SK-N-SH (cell line): ENCODE results near the gene HIF1AN. TPM values are rescaled to one million over a fixed set of nuclear protein-coding genes. Genes with fewer than 3 reads are reported as not detected.

Experiments used
- CTCF ChIA-PET: fragments of 300-600, 350-600 bp; formaldehyde crosslinking; extraction: SDS; loops from one replicate; lab custom pipeline; 2021; lab: Yijun Ruan, JAX
- POLR2A ChIA-PET: fragments of 350-600 bp; sonication (Branson Sonifier 250); formaldehyde crosslinking; extraction: SDS; loops from one replicate; lab custom pipeline; 2020; ENCODE audit warnings: antibody characterized with exemption, inconsistent platforms; lab: Yijun Ruan, JAX
- DNase-seq: peaks from one replicate; pipeline ENCODE4 v3.0.0; 2012
- H2AFZ ChIP-seq: fragments of 200-600 bp; sonication (generic); 2 replicates; pipeline ENCODE4 v1.8.1; 2016; ENCODE audit warnings: antibody characterized with exemption, mild to moderate bottlenecking, low read depth
- H3F3A ChIP-seq: fragments of 200-600 bp; sonication (generic); replicated peaks from 2 replicates; pipeline ENCODE3; 2016; ENCODE audit warnings: antibody characterized with exemption, mild to moderate bottlenecking; ENCODE audit not compliant: insufficient read depth
- H3K27ac ChIP-seq, 2 experiments: fragments of 200-500 bp in 1 of 2; fragments of 200-600 bp in 1 of 2; sonication (Bioruptor generic) in 1 of 2; sonication (generic), shearing (Covaris generic) in 1 of 2; 2 replicates each; pipeline versions ENCODE4 v1.5.1 to v1.6.1; 2014 to 2016; ENCODE audit warnings: low read depth in 2 of 2, inconsistent platforms in 1 of 2, low read length in 1 of 2, mild to moderate bottlenecking in 1 of 2, mixed read lengths in 1 of 2
- H3K27me3 ChIP-seq: fragments of 200-600 bp; sonication (generic), shearing (Covaris generic); 2 replicates; pipeline ENCODE4 v1.6.1; 2016; ENCODE audit warnings: mixed run types; ENCODE audit not compliant: insufficient read depth
- H3K36me3 ChIP-seq, 2 experiments: fragments of 200-500 bp in 1 of 2; fragments of 200-600 bp in 1 of 2; sonication (Bioruptor generic) in 1 of 2; sonication (generic) in 1 of 2; replicated peaks in 1 of 2; 2 replicates each; pipeline versions ENCODE3 to v1.5.1; 2014 to 2016; ENCODE audit warnings: low read length in 1 of 2, mild to moderate bottlenecking in 1 of 2; ENCODE audit not compliant: insufficient read depth in 2 of 2, control insufficient read depth in 1 of 2
- H3K4me1 ChIP-seq, 2 experiments: fragments of 200-500 bp in 1 of 2; fragments of 200-600 bp in 1 of 2; sonication (Bioruptor generic) in 1 of 2; sonication (generic), shearing (Covaris generic) in 1 of 2; 2 replicates each; pipeline versions ENCODE4 v1.5.1 to v1.6.1; 2014 to 2016; ENCODE audit warnings: low read depth in 1 of 2, low read length in 1 of 2, mixed run types in 1 of 2; ENCODE audit not compliant: insufficient read depth in 2 of 2, control insufficient read depth in 1 of 2
- H3K4me2 ChIP-seq: fragments of 200-600 bp; sonication (generic), shearing (Covaris generic); 2 replicates; pipeline ENCODE4 v1.6.1; 2017; ENCODE audit warnings: mixed run types
- H3K4me3 ChIP-seq, 2 experiments: fragments of 200-500 bp in 1 of 2; fragments of 200-600 bp in 1 of 2; sonication (Bioruptor generic) in 1 of 2; sonication (generic), shearing (Covaris generic) in 1 of 2; 2 replicates each; pipeline versions ENCODE4 v1.5.1 to v1.8.1; 2014 to 2016; ENCODE audit warnings: low read depth in 2 of 2, inconsistent platforms in 1 of 2, low read length in 1 of 2, mild to moderate bottlenecking in 1 of 2, mixed read lengths in 1 of 2, moderate library complexity in 1 of 2
- H3K79me2 ChIP-seq: fragments of 200-600 bp; sonication (generic); 2 replicates; pipeline ENCODE4 v1.8.1; 2017; ENCODE audit warnings: mild to moderate bottlenecking; ENCODE audit not compliant: insufficient read depth
- H3K9ac ChIP-seq: fragments of 200-600 bp; sonication (generic); 2 replicates; pipeline ENCODE4 v1.6.1; 2017; ENCODE audit warnings: mixed run types
- H3K9me2 ChIP-seq: fragments of 200-600 bp; sonication (generic); 2 replicates; pipeline ENCODE4 v1.6.1; 2017; ENCODE audit warnings: mixed run types
- H3K9me3 ChIP-seq: fragments of 200-600 bp; sonication (generic); 2 replicates; pipeline ENCODE4 v1.6.1; 2017; ENCODE audit warnings: mixed run types, mild to moderate bottlenecking, moderate library complexity
- H4K20me1 ChIP-seq: fragments of 200-600 bp; sonication (generic); 2 replicates; pipeline ENCODE4 v1.6.1; 2017; ENCODE audit warnings: mild to moderate bottlenecking, mixed run types; ENCODE audit not compliant: insufficient read depth
- ELF1 ChIP-seq: IDR thresholded peaks from 2 replicates; pipeline ENCODE4 v1.4.0; 2012
- FOXJ3 ChIP-seq: sonication (generic); formaldehyde crosslinking; IDR thresholded peaks from 2 replicates; pipeline ENCODE4 v1.5.1; 2020; ENCODE audit warnings: mild to moderate bottlenecking, missing genetic modification reagents
- MAX ChIP-seq: IDR thresholded peaks from 2 replicates; pipeline ENCODE4 v1.4.0; 2012; ENCODE audit warnings: low read depth
- PBX3 ChIP-seq: IDR thresholded peaks from 2 replicates; pipeline ENCODE4; 2012
- POLR2AphosphoS5 ChIP-seq: IDR thresholded peaks from 2 replicates; pipeline ENCODE4 v1.6.1; 2012; ENCODE audit warnings: low read depth, low read length
- RCOR1 ChIP-seq: fragments of 150-350 bp; IDR thresholded peaks from 2 replicates; pipeline ENCODE4 v1.6.1; 2017; ENCODE audit warnings: antibody characterized with exemption, low read length
- SIN3A ChIP-seq: IDR thresholded peaks from 2 replicates; pipeline ENCODE4 v1.6.1; 2012; ENCODE audit warnings: low read depth, mild to moderate bottlenecking, low read length, moderate library complexity, borderline replicate concordance
- SMC3 ChIP-seq: IDR thresholded peaks from 2 replicates; pipeline ENCODE4 v1.6.1; 2012; ENCODE audit warnings: low read depth, low read length, improper control_type of control experiment
- USF1 ChIP-seq: IDR thresholded peaks from 2 replicates; pipeline ENCODE4 v1.4.0; 2012; ENCODE audit warnings: low read depth, borderline replicate concordance
- WGBS: methylation state at CpG from one replicate; pipeline ENCODE4 v1.1.6; 2017; ENCODE audit warnings: low lambda C conversion rate; 5-methylcytosine and 5-hydroxymethylcytosine counted together
- polyA plus RNA-seq, 3 experiments: library from polyadenylated mRNA; depleted of rRNA; stranded (reverse); fragments of >200 nt; gene quantifications; 2 replicates each; pipeline ENCODE4 v1.2.3, GENCODE V29; 2012

HIF1AN gene
- polyA plus RNA-seq, 1 of the 3 experiments (the other 2 are of a cell fraction): 8.1 TPM

GRCh38 chr10:100498059-100498458 is 37.7 kb upstream of the HIF1AN start:
- Histone ChIP-seq H3K9ac (no peak overlapping the region), H3K27me3 (no peaks in the 10 kb centered on the region), H3K27ac (no peak overlapping the region), H3F3A (no peaks in the 10 kb centered on the region), H3K4me2 (no peak overlapping the region), H3K4me1 (peaks cover 0 to 13% of the 10 kb centered on the region in 2 experiments; a peak in 1 of 4 replicates), H3K9me3 (no peaks in the 10 kb centered on the region), H3K79me2 (no peaks in the 10 kb centered on the region), H3K36me3 (peaks cover 0 to 10% of the 10 kb centered on the region in 2 experiments), H3K9me2 (no peaks in the 10 kb centered on the region), H3K4me3 (no peak overlapping the region), H4K20me1 (no peaks in the 10 kb centered on the region), H2AFZ (no peak overlapping the region)
- whole genome bisulfite sequencing: 96% methylated on average over 4 of the region's 4 CpGs
- CTCF ChIA-PET: interaction anchor here (1.3 to 14.7 kb wide), 5 partner anchors 11 to 169 kb away, joined by 3 to 158 read pairs (median 27); partner anchors contain the start of genes PKD2L1 and SEC31B
- DNase-seq: no peak
- POLR2A ChIA-PET: no interaction called here
- TF ChIP-seq PBX3 (no peak), FOXJ3 (CRISPR knock-in tag) (no peak), SMC3 (no peak), SIN3A (no peak), USF1 (no peak)

GRCh38 chr10:100501423-100501822 is 34.3 kb upstream of the HIF1AN start:
- Histone ChIP-seq H3K27ac (no peak overlapping the region), H3K9me3 (no peaks in the 10 kb centered on the region), H2AFZ (no peak overlapping the region), H4K20me1 (no peaks in the 10 kb centered on the region), H3K27me3 (no peaks in the 10 kb centered on the region), H3K9ac (no peak overlapping the region), H3F3A (no peaks in the 10 kb centered on the region), H3K79me2 (no peaks in the 10 kb centered on the region), H3K4me2 (no peak overlapping the region), H3K4me1 (peaks cover 0 to 16% of the 10 kb centered on the region in 2 experiments; a peak in 2 of 4 replicates), H3K4me3 (no peak overlapping the region), H3K9me2 (no peaks in the 10 kb centered on the region), H3K36me3 (peaks cover 0 to 12% of the 10 kb centered on the region in 2 experiments)
- CTCF ChIA-PET: interaction anchor here (9.2 to 14.7 kb wide), 3 partner anchors 16 to 69 kb away, joined by 66 to 158 read pairs (median 150); partner anchors contain the start of gene SEC31B
- no peak for TF ChIP-seq ELF1
- TF ChIP-seq MAX: no peak
- TF ChIP-seq RCOR1: no peak
- no peak for TF ChIP-seq FOXJ3 (CRISPR knock-in tag)
- TF ChIP-seq POLR2AphosphoS5: no peak
- no peak for DNase-seq
- POLR2A ChIA-PET: no interaction called here
